Measurements from ENCODE around the gene RELL1.

DNA sequence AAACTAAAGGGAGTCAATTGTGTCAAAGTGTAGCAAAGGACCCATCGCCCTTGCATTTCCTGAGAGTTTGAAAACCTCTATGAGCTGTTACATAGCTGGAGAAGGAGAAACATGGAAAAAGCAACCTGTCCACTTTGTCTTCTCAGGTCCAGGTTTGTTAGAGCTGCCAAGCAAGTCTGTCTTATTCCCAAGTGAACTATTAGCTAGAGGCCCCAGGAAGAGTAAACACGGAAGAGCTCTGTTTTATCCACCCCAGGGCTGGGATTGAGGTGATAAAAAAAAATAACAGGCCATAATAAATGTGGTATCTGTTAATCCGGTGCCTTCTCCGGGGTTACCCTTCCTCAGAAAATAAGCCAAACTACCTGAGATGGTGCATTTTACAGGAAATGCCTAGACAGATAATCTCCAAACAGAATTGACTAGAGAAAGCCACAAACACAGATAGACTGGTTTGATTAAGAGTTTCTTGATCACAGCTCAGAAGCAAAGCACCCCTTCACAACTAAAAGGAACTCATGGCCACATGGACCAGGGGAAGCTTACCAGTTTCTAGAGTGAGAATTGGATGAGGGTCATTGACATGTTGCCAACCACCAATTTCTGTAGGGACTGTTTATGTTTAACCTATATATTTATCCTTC lies 35.9 kb upstream of the RELL1 start:
- TF ChIP-seq CTCF (IDR thresholded peaks at IDR 0.05) = no peak
- no peak for TF ChIP-seq POLR2A (IDR thresholded peaks at IDR 0.05)

Data from body of pancreas (tissue), 4 donors.